ENCODE results near the gene SERGEF. TPM values are rescaled to one million over a fixed set of nuclear protein-coding genes. Genes with fewer than 3 reads are reported as not detected.

The SERGEF gene
- polyA plus RNA-seq, 1 of the 3 experiments (the other 2 are of a cell fraction): 23.1 TPM

GRCh38 chr11:18022419-18022818 lies 9.6 kb upstream of the SERGEF start:
- peaks cover 10% of the 10 kb centered on the region; the same call in 1 of the 2 replicates for H3K27me3 ChIP-seq (ENCODE audit: insufficient read depth)
- H2AFZ ChIP-seq (ENCODE audit: low read depth): no peak overlapping the region
- H3K27ac ChIP-seq (ENCODE audit: low read depth in 2 of 2, low read length in 1 of 2): no peak overlapping the region
- no peaks in the 10 kb centered on the region; the same call in 1 of the 2 replicates for H3K9me2 ChIP-seq
- no peak for DNase-seq
- no peak overlapping the region for H3K4me3 ChIP-seq (ENCODE audit: low read depth in 2 of 2, low read length in 1 of 2)
- no peaks in the 10 kb centered on the region for H3K4me1 ChIP-seq (ENCODE audit: control insufficient read depth in 1 of 2, insufficient read depth in 2 of 2, low read depth in 1 of 2, low read length in 1 of 2)
- TF ChIP-seq TEAD4 (IDR thresholded peaks at IDR 0.05; ENCODE audit: borderline replicate concordance, insufficient read depth): no peak
- no peak for TF ChIP-seq GABPA (IDR thresholded peaks at IDR 0.05; ENCODE audit: low read depth)
- H3K36me3 ChIP-seq (replicated peaks in 1 of 2; ENCODE audit: control insufficient read depth in 1 of 2, insufficient read depth in 2 of 2, low read length in 1 of 2): no peaks in the 10 kb centered on the region
- H3K9me3 ChIP-seq: no peaks in the 10 kb centered on the region
- ChIA-PET CTCF (interaction anchor here (0.7 kb wide), 1 partner anchor 424 kb away, joined by 3 read pairs; no protein-coding TSS in a partner anchor), POLR2A (no interaction called here)
- no peak overlapping the region for H3K4me2 ChIP-seq
- WGBS (ENCODE audit: low lambda C conversion rate): 33% methylated on average over 1 of the region's 1 CpG
- H3K79me2 ChIP-seq (ENCODE audit: insufficient read depth): no peaks in the 10 kb centered on the region
- H3F3A ChIP-seq (replicated peaks; ENCODE audit: insufficient read depth): no peaks in the 10 kb centered on the region
- no peak overlapping the region for H3K9ac ChIP-seq
- H4K20me1 ChIP-seq (ENCODE audit: insufficient read depth): no peaks in the 10 kb centered on the region

- no peak overlapping the region for H3K27ac ChIP-seq (ENCODE audit: low read depth in 2 of 2, low read length in 1 of 2)
Observed at GRCh38 chr11:18019650-18020049, 6.8 kb upstream of the SERGEF start.

GRCh38 chr11:18016789-18017188 lies 3.9 kb upstream of the SERGEF start:
- CTCF ChIA-PET: interaction anchor here (0.7 to 1.6 kb wide), 3 partner anchors 13 to 286 kb away, joined by 3 to 5 read pairs (median 3); no protein-coding TSS in a partner anchor
- TF ChIP-seq RCOR1 (IDR thresholded peaks at IDR 0.05; ENCODE audit: low read length) (no peak), JUND (IDR thresholded peaks at IDR 0.05) (no peak), USF1 (IDR thresholded peaks at IDR 0.05; ENCODE audit: borderline replicate concordance, low read depth) (no peak), ELF1 (IDR thresholded peaks at IDR 0.05) (no peak), GATA2 (CRISPR knock-in tag; IDR thresholded peaks at IDR 0.05) (no peak), PBX3 (IDR thresholded peaks at IDR 0.05) (no peak), EZH2phosphoT487 (IDR thresholded peaks at IDR 0.05; ENCODE audit: borderline replicate concordance, low read depth) (no peak), POLR2AphosphoS5 (IDR thresholded peaks at IDR 0.05; ENCODE audit: low read depth, low read length) (no peak), GABPA (IDR thresholded peaks at IDR 0.05; ENCODE audit: low read depth) (no peak), FOXJ3 (CRISPR knock-in tag; IDR thresholded peaks at IDR 0.05) (no peak), MAX (IDR thresholded peaks at IDR 0.05; ENCODE audit: low read depth) (no peak), CTCF (IDR thresholded peaks at IDR 0.05) (no peak), SIN3A (IDR thresholded peaks at IDR 0.05; ENCODE audit: borderline replicate concordance, low read depth, low read length) (no peak), SMC3 (IDR thresholded peaks at IDR 0.05; ENCODE audit: low read depth, low read length) (no peak)

More at GRCh38 chr11:18019650-18020049, 6.8 kb upstream of the SERGEF start:
- H2AFZ ChIP-seq (ENCODE audit: low read depth): no peak overlapping the region
- H3F3A ChIP-seq (replicated peaks; ENCODE audit: insufficient read depth): no peaks in the 10 kb centered on the region
- H3K9ac ChIP-seq: no peak overlapping the region
- no peaks in the 10 kb centered on the region; a peak in 1 of 4 replicates for H3K4me1 ChIP-seq (ENCODE audit: control insufficient read depth in 1 of 2, insufficient read depth in 2 of 2, low read depth in 1 of 2, low read length in 1 of 2)
- no peak overlapping the region for H3K4me2 ChIP-seq
- ChIA-PET CTCF (interaction anchor here (1.4 kb wide), 1 partner anchor 95 kb away, joined by 3 read pairs; no protein-coding TSS in a partner anchor), POLR2A (no interaction called here)
- no peak overlapping the region for H3K4me3 ChIP-seq (ENCODE audit: low read depth in 2 of 2, low read length in 1 of 2)
- no peaks in the 10 kb centered on the region for H3K36me3 ChIP-seq (replicated peaks in 1 of 2; ENCODE audit: control insufficient read depth in 1 of 2, insufficient read depth in 2 of 2, low read length in 1 of 2)
- no peak for DNase-seq
- peaks cover 7% of the 10 kb centered on the region; the same call in 1 of the 2 replicates for H3K27me3 ChIP-seq (ENCODE audit: insufficient read depth)
- no peaks in the 10 kb centered on the region for H3K9me3 ChIP-seq
- no peaks in the 10 kb centered on the region; the same call in 1 of the 2 replicates for H3K9me2 ChIP-seq
- TF ChIP-seq MAX (IDR thresholded peaks at IDR 0.05; ENCODE audit: low read depth): no peak
- TF ChIP-seq SIN3A (IDR thresholded peaks at IDR 0.05; ENCODE audit: borderline replicate concordance, low read depth, low read length): no peak
- TF ChIP-seq NFIC (IDR thresholded peaks at IDR 0.05; ENCODE audit: borderline replicate concordance): no peak
- no peak for TF ChIP-seq FOXJ3 (CRISPR knock-in tag; IDR thresholded peaks at IDR 0.05)
- no peak for TF ChIP-seq FOXM1 (IDR thresholded peaks at IDR 0.05; ENCODE audit: low read depth)
- no peak for TF ChIP-seq FOSL2 (IDR thresholded peaks at IDR 0.05; ENCODE audit: borderline replicate concordance, low read depth)
- no peaks in the 10 kb centered on the region for H3K79me2 ChIP-seq (ENCODE audit: insufficient read depth)
- H4K20me1 ChIP-seq (ENCODE audit: insufficient read depth): no peaks in the 10 kb centered on the region

More at GRCh38 chr11:18016789-18017188, 3.9 kb upstream of the SERGEF start:
- Histone ChIP-seq H3K79me2 (ENCODE audit: insufficient read depth) (peaks cover 3% of the 10 kb centered on the region; the same call in 1 of the 2 replicates), H3K4me3 (ENCODE audit: low read depth in 2 of 2, low read length in 1 of 2) (no peak overlapping the region), H3K4me2 (no peak overlapping the region), H3K9me3 (no peaks in the 10 kb centered on the region), H3K9me2 (no peaks in the 10 kb centered on the region; the same call in 1 of the 2 replicates), H4K20me1 (ENCODE audit: insufficient read depth) (no peaks in the 10 kb centered on the region), H3K27ac (ENCODE audit: low read depth in 2 of 2, low read length in 1 of 2) (no peak overlapping the region), H3K27me3 (ENCODE audit: insufficient read depth) (0 out of 2 replicates have a peak, but pooled peaks cover 4% of the 10 kb centered on the region), H2AFZ (ENCODE audit: low read depth) (no peak overlapping the region), H3K9ac (no peak overlapping the region), H3K4me1 (ENCODE audit: control insufficient read depth in 1 of 2, insufficient read depth in 2 of 2, low read depth in 1 of 2, low read length in 1 of 2) (peaks cover 0 to 12% of the 10 kb centered on the region in 2 experiments; a peak in 1 of 4 replicates), H3F3A (replicated peaks; ENCODE audit: insufficient read depth) (no peaks in the 10 kb centered on the region), H3K36me3 (replicated peaks in 1 of 2; ENCODE audit: control insufficient read depth in 1 of 2, insufficient read depth in 2 of 2, low read length in 1 of 2) (no peaks in the 10 kb centered on the region)
- POLR2A ChIA-PET: no interaction called here
- 44% methylated on average over 2 of the region's 2 CpGs for WGBS (ENCODE audit: low lambda C conversion rate)
- DNase-seq: no peak

Data from SK-N-SH (cell line).